HEK293 (cell line): ENCODE measurements around the gene CASP7.

Experiments used
- CTCF ChIA-PET: fragments of 350-600 bp; formaldehyde crosslinking; extraction: SDS; loops from one replicate; lab custom pipeline; 2021; ENCODE audit warnings: antibody characterized with exemption; lab: Yijun Ruan, JAX
- POLR2A ChIA-PET: fragments of 300-600 bp; formaldehyde crosslinking; extraction: SDS; loops from one replicate; lab custom pipeline; 2020; ENCODE audit warnings: antibody characterized with exemption, inconsistent platforms; lab: Yijun Ruan, JAX
- H3K27ac ChIP-seq: fragments of 200-500 bp; sonication (Bioruptor generic); 2 replicates; pipeline ENCODE4 v1.5.1; 2014; ENCODE audit warnings: low read depth, low read length, control low read depth, inconsistent platforms; ENCODE audit errors: extremely low read depth
- H3K36me3 ChIP-seq, 2 experiments: fragments of 200-500 bp in 1 of 2; sonication (Bioruptor generic) in 1 of 2; 1 replicate in 1 of 2; 2 replicates in 1 of 2; pipeline ENCODE4 v1.5.1; 2014 to 2017; ENCODE audit warnings: inconsistent platforms in 2 of 2, low read length in 2 of 2; ENCODE audit not compliant: control insufficient read depth in 2 of 2, insufficient read depth in 1 of 2
- H3K4me1 ChIP-seq: fragments of 200-500 bp; sonication (Bioruptor generic); 2 replicates; pipeline ENCODE4 v1.5.1; 2014; ENCODE audit warnings: mild to moderate bottlenecking, low read length, inconsistent platforms; ENCODE audit not compliant: control insufficient read depth, insufficient read depth
- H3K4me3 ChIP-seq: 2 replicates; pipeline ENCODE4 v1.5.1; 2011; ENCODE audit warnings: low read depth, mild to moderate bottlenecking, control low read depth, low read length, moderate library complexity
- H3K9me3 ChIP-seq: fragments of 200-500 bp; sonication (Bioruptor generic); 2 replicates; pipeline ENCODE4 v1.5.1; 2014; ENCODE audit warnings: low read depth, low read length, inconsistent platforms; ENCODE audit not compliant: control insufficient read depth, insufficient read depth
- EGR2 ChIP-seq: fragments of 450-650 bp; formaldehyde crosslinking; IDR thresholded peaks from 2 replicates; pipeline ENCODE4 v1.5.1; 2016; ENCODE audit warnings: low read depth, missing biosample characterization, missing genetic modification characterization
- GLI2 ChIP-seq: fragments of 450-650 bp; formaldehyde crosslinking; IDR thresholded peaks from 2 replicates; pipeline ENCODE4; 2017; ENCODE audit warnings: missing biosample characterization, missing genetic modification characterization, low read depth, borderline replicate concordance
- HOXA7 ChIP-seq: sonication (generic); formaldehyde crosslinking; IDR thresholded peaks from 2 replicates; pipeline ENCODE4 v1.8.1; 2022; ENCODE audit warnings: missing genetic modification reagents, borderline replicate concordance
- SALL2 ChIP-seq: fragments of 450-650 bp; formaldehyde crosslinking; IDR thresholded peaks from 2 replicates; pipeline ENCODE4 v1.5.0; 2017; ENCODE audit warnings: missing biosample characterization, mild to moderate bottlenecking, missing genetic modification characterization, borderline replicate concordance
- ZBTB1 ChIP-seq: fragments of 450-650 bp; formaldehyde crosslinking; IDR thresholded peaks from 2 replicates; pipeline ENCODE4 v1.5.1; 2016; ENCODE audit warnings: missing biosample characterization, missing genetic modification characterization
- ZBTB20 ChIP-seq: fragments of 450-650 bp; formaldehyde crosslinking; IDR thresholded peaks from 2 replicates; pipeline ENCODE4 v1.5.1; 2016; ENCODE audit warnings: missing biosample characterization, missing genetic modification characterization
- ZNF146 ChIP-seq: fragments of 450-650 bp; formaldehyde crosslinking; IDR thresholded peaks from 2 replicates; pipeline ENCODE4 v1.5.1; 2016; ENCODE audit warnings: missing biosample characterization, missing genetic modification characterization
- ZNF16 ChIP-seq: fragments of 450-650 bp; formaldehyde crosslinking; IDR thresholded peaks from 2 replicates; pipeline ENCODE4 v1.5.1; 2016; ENCODE audit warnings: low read depth, missing biosample characterization, missing genetic modification characterization
- ZNF302 ChIP-seq: fragments of 450-650 bp; formaldehyde crosslinking; IDR thresholded peaks from 2 replicates; pipeline ENCODE4 v1.5.1; 2016; ENCODE audit warnings: missing biosample characterization, missing genetic modification characterization, low read depth
- ZNF423 ChIP-seq: fragments of 450-650 bp; formaldehyde crosslinking; IDR thresholded peaks from 2 replicates; pipeline ENCODE4 v1.5.1; 2016; ENCODE audit warnings: missing biosample characterization, missing genetic modification characterization
- ZNF473 ChIP-seq: fragments of 450-650 bp; formaldehyde crosslinking; IDR thresholded peaks from 2 replicates; pipeline ENCODE4 v1.5.1; 2017; ENCODE audit warnings: missing biosample characterization, missing genetic modification characterization
- ZNF518A ChIP-seq: fragments of 450-650 bp; formaldehyde crosslinking; conservative IDR thresholded peaks from 2 replicates; pipeline ENCODE4 v1.5.1; 2016; ENCODE audit warnings: low read depth, missing biosample characterization, missing genetic modification characterization
- ZNF549 ChIP-seq: fragments of 450-650 bp; IDR thresholded peaks from 2 replicates; pipeline ENCODE4 v1.5.1; 2018; ENCODE audit warnings: missing biosample characterization, missing genetic modification characterization, mild to moderate bottlenecking, inconsistent platforms, moderate library complexity
- ZNF596 ChIP-seq: fragments of 450-650 bp; IDR thresholded peaks from 2 replicates; pipeline ENCODE4 v1.5.0; 2018; ENCODE audit warnings: missing biosample characterization, mild to moderate bottlenecking, missing genetic modification characterization, moderate library complexity
- ZNF626 ChIP-seq: fragments of 450-650 bp; sonication (Bioruptor Pico); formaldehyde crosslinking; IDR thresholded peaks from 2 replicates; pipeline ENCODE4 v1.5.1; 2018; ENCODE audit warnings: missing biosample characterization, missing genetic modification characterization, inconsistent platforms
- ZNF792 ChIP-seq: fragments of 450-650 bp; formaldehyde crosslinking; IDR thresholded peaks from 2 replicates; pipeline ENCODE4 v1.5.1; 2016; ENCODE audit warnings: missing biosample characterization, missing genetic modification characterization
- TF ChIP-seq, protein P1 (sequence below): IDR thresholded peaks from 2 replicates; pipeline ENCODE4 v1.6.1; 2011; ENCODE audit warnings: mild to moderate bottlenecking, low read depth, low read length, borderline replicate concordance
- TF ChIP-seq, protein P2 (sequence below): fragments of 450-650 bp; formaldehyde crosslinking; IDR thresholded peaks from 2 replicates; pipeline ENCODE4 v1.5.0; 2017; ENCODE audit warnings: missing biosample characterization, missing genetic modification characterization, borderline replicate concordance
- TF ChIP-seq, protein P3 (sequence below): fragments of 450-650 bp; formaldehyde crosslinking; IDR thresholded peaks from 2 replicates; pipeline ENCODE4 v1.5.1; 2016; ENCODE audit warnings: missing biosample characterization, missing genetic modification characterization, low read depth
- TF ChIP-seq, protein P4 (sequence below): fragments of 450-650 bp; formaldehyde crosslinking; IDR thresholded peaks from 2 replicates; pipeline ENCODE4 v1.5.1; 2016; ENCODE audit warnings: missing biosample characterization, missing genetic modification characterization

The CASP7 gene

GRCh38 chr10:113666682-113667252 lies 12.9 kb upstream of the CASP7 start (continued):
- TF ChIP-seq ZNF423, result no peak
- TF ChIP-seq HOXA7 (CRISPR knock-in tag), result no peak
- TF ChIP-seq, protein P1, sequence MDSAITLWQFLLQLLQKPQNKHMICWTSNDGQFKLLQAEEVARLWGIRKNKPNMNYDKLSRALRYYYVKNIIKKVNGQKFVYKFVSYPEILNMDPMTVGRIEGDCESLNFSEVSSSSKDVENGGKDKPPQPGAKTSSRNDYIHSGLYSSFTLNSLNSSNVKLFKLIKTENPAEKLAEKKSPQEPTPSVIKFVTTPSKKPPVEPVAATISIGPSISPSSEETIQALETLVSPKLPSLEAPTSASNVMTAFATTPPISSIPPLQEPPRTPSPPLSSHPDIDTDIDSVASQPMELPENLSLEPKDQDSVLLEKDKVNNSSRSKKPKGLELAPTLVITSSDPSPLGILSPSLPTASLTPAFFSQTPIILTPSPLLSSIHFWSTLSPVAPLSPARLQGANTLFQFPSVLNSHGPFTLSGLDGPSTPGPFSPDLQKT, result no peak
- peak; percentile 57 for TF ChIP-seq ZNF518A (tag by site-specific recombination)
- TF ChIP-seq GLI2 (tag by site-specific recombination), result no peak
- TF ChIP-seq ZNF146 (tag by site-specific recombination), result no peak
- TF ChIP-seq, protein P2, sequence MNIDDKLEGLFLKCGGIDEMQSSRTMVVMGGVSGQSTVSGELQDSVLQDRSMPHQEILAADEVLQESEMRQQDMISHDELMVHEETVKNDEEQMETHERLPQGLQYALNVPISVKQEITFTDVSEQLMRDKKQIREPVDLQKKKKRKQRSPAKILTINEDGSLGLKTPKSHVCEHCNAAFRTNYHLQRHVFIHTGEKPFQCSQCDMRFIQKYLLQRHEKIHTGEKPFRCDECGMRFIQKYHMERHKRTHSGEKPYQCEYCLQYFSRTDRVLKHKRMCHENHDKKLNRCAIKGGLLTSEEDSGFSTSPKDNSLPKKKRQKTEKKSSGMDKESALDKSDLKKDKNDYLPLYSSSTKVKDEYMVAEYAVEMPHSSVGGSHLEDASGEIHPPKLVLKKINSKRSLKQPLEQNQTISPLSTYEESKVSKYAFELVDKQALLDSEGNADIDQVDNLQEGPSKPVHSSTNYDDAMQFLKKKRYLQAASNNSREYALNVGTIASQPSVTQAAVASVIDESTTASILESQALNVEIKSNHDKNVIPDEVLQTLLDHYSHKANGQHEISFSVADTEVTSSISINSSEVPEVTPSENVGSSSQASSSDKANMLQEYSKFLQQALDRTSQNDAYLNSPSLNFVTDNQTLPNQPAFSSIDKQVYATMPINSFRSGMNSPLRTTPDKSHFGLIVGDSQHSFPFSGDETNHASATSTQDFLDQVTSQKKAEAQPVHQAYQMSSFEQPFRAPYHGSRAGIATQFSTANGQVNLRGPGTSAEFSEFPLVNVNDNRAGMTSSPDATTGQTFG (tag by site-specific recombination), result no peak
- no peak for TF ChIP-seq ZNF302 (tag by site-specific recombination)
- no peak for TF ChIP-seq ZNF549 (tag by site-specific recombination)
- TF ChIP-seq, protein P3, sequence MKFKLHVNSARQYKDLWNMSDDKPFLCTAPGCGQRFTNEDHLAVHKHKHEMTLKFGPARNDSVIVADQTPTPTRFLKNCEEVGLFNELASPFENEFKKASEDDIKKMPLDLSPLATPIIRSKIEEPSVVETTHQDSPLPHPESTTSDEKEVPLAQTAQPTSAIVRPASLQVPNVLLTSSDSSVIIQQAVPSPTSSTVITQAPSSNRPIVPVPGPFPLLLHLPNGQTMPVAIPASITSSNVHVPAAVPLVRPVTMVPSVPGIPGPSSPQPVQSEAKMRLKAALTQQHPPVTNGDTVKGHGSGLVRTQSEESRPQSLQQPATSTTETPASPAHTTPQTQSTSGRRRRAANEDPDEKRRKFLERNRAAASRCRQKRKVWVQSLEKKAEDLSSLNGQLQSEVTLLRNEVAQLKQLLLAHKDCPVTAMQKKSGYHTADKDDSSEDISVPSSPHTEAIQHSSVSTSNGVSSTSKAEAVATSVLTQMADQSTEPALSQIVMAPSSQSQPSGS (tag by site-specific recombination), result no peak
- TF ChIP-seq ZBTB20 (tag by site-specific recombination), result 0 out of 2 replicates have a peak, but pooled peaks have one; percentile 33

DNA sequence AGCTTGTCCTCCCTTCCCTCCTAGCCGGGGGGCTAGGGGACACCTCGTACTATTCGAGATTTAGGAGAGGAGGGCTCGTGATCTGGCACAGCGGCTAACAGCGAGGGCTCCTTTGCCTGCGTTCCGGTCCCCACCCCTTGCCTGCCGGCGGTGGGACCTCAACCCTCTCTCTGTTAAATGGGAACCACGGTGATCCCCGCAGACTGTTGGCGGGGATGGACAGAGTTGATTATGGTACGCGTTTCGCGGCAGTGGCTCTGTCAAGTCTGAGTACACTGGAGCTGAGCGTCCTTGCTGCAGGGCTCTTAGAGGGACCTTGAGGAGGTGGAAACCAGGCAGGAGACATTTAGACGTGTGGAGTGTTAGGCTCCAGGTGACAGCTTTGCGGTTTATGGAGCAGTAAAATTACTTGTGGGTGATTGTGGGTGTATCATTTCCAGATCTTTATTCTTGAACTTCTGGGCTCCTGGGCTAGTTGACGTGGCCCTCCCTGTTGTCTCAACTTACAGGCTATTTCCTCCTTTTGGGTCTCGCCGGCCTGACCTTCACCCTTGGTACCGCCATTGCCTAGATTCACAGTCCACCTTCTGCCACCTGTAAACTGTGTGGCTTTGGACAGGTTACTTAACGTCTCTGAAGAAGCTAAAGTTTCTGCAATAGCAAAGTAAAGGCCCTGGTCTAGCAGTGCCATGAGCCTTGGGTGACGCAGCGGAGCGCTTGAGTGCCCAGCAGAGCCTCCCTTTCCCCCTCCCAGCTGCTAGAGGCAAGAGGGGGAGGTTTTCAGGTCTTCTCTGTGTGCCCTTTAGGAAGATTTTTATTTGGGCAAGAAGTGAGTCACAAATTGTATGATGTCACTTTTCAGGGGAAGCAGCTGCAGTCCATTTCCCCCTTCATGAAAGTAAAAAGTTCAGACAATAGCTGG lies 739 bp downstream of the CASP7 start:
- H3K36me3 ChIP-seq, result peaks cover 3 to 6% of the 10 kb centered on the region in 2 experiments; a peak in 1 of 3 replicates
- peaks cover 5% of the 10 kb centered on the region; the same call in 1 of the 2 replicates for H3K4me1 ChIP-seq
- peak overlapping the region; percentile 70 for H3K4me3 ChIP-seq
- peaks cover 3% of the 10 kb centered on the region; the same call in 1 of the 2 replicates for H3K9me3 ChIP-seq
- ChIA-PET POLR2A (no interaction called here), CTCF (interaction anchor here (1.1 to 2.1 kb wide), 3 partner anchors 9 to 40 kb away, joined by 3 to 5 read pairs (median 5); partner anchors contain the start of gene NRAP)
- peak overlapping the region; percentile 85 for H3K27ac ChIP-seq
- no peak for TF ChIP-seq SALL2 (tag by site-specific recombination)
- TF ChIP-seq, protein P4, sequence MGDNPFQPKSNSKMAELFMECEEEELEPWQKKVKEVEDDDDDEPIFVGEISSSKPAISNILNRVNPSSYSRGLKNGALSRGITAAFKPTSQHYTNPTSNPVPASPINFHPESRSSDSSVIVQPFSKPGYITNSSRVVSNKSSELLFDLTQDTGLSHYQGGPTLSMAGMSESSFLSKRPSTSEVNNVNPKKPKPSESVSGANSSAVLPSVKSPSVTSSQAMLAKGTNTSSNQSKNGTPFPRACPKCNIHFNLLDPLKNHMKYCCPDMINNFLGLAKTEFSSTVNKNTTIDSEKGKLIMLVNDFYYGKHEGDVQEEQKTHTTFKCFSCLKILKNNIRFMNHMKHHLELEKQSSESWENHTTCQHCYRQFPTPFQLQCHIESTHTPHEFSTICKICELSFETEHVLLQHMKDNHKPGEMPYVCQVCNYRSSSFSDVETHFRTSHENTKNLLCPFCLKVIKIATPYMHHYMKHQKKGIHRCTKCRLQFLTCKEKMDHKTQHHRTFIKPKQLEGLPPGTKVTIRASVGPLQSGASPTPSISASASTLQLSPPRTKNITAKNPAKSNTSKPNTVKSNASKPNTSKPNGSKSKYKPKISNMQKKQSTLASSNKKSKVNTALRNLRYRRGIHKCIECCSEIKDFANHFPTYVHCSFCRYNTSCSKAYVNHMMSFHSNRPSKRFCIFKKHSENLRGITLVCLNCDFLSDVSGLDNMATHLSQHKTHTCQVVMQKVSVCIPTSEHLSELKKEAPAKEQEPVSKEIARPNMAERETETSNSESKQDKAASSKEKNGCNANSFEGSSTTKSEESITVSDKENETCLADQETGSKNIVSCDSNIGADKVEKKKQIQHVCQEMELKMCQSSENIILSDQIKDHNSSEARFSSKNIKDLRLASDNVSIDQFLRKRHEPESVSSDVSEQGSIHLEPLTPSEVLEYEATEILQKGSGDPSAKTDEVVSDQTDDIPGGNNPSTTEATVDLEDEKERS (tag by site-specific recombination), result no peak
- TF ChIP-seq ZNF596, result no peak
- no peak for TF ChIP-seq ZNF16 (tag by site-specific recombination)
- TF ChIP-seq ZNF473 (tag by site-specific recombination), result no peak
- no peak for TF ChIP-seq ZBTB1 (tag by site-specific recombination)
- no peak for TF ChIP-seq ZNF626 (tag by site-specific recombination)
- TF ChIP-seq ZNF792 (tag by site-specific recombination), result no peak
- TF ChIP-seq EGR2, result peak; percentile 82; the same call in 1 of the 2 replicates
